Muscle of arm (tissue), 14 donors: ENCODE measurements around the gene NPC1. TPM values are rescaled to one million over a fixed set of nuclear protein-coding genes. Genes with fewer than 3 reads are reported as not detected.
"Not testable (repeated sequence)": the region's sequence is repeated elsewhere in the genome, so short reads cannot be mapped to it uniquely, and the experiment has no call there.

Source experiments
- DNase-seq: peaks from one replicate; pipeline ENCODE4 v3.0.0-alpha.2; 2013
- long read RNA-seq, 11 donors: transcript quantifications; one replicate each; lab custom pipeline, GENCODE V29; 2026
- polyA plus RNA-seq, 12 donors: library from polyadenylated mRNA; unstranded; fragments of 120-200 nt; gene quantifications; one replicate each; pipeline ENCODE4 v1.2.1, GENCODE V29; 2013; ENCODE audit not compliant: insufficient read length in 12 of 12

The NPC1 gene
- polyA plus RNA-seq, result 10 to 100 TPM in 11 of 12 donors, not detected in 1; 17.6 to 31.4 (median 27.0) TPM
- long read RNA-seq, donor 1, result 0 reads
- long read RNA-seq, donor 2, full-length matches to known transcripts, result 2 of 2 reads
- long read RNA-seq, donor 2, partial matches to known transcripts, result 0 of 2 reads
- long read RNA-seq, donor 2, other reads (novel, unspliced or antisense), result 0 of 2 reads
- long read RNA-seq, donor 3, partial matches to known transcripts, result 5 of 5 reads
- long read RNA-seq, donor 3, other reads (novel, unspliced or antisense), result 0 of 5 reads
- long read RNA-seq, donor 4, result 0 reads
- long read RNA-seq, donor 5, full-length matches to known transcripts, result 3 of 3 reads
- long read RNA-seq, donor 5, partial matches to known transcripts, result 0 of 3 reads
- long read RNA-seq, donor 5, other reads (novel, unspliced or antisense), result 0 of 3 reads
- long read RNA-seq, donor 6, partial matches to known transcripts, result 6 of 6 reads
- long read RNA-seq, donor 6, other reads (novel, unspliced or antisense), result 0 of 6 reads
- long read RNA-seq, donor 7, full-length matches to known transcripts, result 1 of 6 reads
- long read RNA-seq, donor 7, partial matches to known transcripts, result 5 of 6 reads
- long read RNA-seq, donor 7, other reads (novel, unspliced or antisense), result 0 of 6 reads
- long read RNA-seq, donor 8, full-length matches to known transcripts, result 3 of 10 reads
- long read RNA-seq, donor 8, partial matches to known transcripts, result 7 of 10 reads
- long read RNA-seq, donor 8, other reads (novel, unspliced or antisense), result 0 of 10 reads
- long read RNA-seq, donor 9, result 0 reads
- long read RNA-seq, donor 10, full-length matches to known transcripts, result 2 of 2 reads
- long read RNA-seq, donor 10, partial matches to known transcripts, result 0 of 2 reads
- long read RNA-seq, donor 10, other reads (novel, unspliced or antisense), result 0 of 2 reads
- long read RNA-seq, donor 11, full-length matches to known transcripts, result 2 of 2 reads
- long read RNA-seq, donor 11, partial matches to known transcripts, result 0 of 2 reads
- long read RNA-seq, donor 11, other reads (novel, unspliced or antisense), result 0 of 2 reads

DNA sequence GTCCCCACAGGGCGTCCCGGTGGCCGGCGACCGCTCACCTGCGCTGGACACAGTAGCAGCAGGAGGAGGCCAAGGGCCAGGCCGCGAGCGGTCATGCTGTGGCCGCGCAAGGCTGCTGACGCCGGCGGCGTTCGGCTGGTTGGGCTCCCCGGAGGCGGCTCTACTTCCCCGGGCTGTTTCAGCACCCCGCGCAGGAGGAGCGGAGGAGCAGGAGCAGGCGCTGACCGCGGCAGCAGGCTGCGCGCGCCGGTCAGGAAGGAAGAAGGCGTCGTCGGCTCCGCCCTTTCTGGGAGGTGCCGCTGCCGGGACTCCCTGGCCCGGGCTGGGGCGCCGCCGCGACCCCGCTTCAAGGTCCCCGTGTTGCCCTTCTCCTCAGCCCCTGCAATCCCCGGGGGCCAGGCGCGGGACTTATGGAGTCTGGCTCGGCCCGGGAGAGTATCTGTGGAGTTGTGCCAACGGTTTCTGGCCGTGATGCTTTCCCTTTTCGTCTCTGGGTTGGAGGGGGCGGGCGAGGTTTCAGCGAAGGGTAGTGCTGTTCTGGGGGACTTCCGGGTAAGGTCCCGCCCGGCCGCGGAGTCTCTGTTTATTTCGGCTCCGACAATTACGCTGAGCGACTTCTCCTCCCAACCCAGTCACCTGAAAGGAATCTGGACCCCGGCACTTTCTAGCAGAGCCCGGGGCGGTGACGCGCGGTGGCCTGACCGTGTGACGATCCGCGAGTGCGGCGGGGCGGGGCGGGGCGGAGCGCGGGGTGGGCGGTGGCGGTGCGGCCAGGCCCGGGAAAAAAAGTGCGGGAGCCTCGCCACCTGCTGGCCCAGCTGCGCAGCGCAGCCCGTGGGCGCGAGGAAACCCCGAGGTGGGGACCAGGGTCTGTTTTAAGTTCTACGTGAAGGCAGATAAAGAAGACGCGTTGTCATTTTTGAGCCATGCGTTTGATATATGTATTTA, at the start of gene NPC1:
NPC1 (minus strand) TSS at position 258 of the 948 bp plus-strand sequence; CDS start at position 95, 163 bp downstream.
- peak; percentile 95 for DNase-seq

DNA sequence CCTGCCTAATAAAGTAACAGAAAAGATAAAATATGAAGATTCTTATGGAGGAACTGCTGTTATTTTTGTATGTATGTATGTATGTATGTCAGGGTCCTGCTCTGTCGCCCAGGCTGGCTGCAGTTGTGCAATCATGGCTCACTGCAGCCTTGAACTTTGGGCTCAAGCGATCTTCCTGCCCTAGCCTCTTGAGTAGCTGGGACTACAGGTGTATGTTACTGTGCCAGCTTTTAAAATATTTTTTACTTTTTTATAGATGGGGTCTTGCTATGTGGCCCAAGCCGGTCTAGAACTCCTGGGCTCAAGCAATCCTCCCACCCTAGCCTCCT, 49.7 kb upstream of the NPC1 start:
- no peak for DNase-seq

DNA sequence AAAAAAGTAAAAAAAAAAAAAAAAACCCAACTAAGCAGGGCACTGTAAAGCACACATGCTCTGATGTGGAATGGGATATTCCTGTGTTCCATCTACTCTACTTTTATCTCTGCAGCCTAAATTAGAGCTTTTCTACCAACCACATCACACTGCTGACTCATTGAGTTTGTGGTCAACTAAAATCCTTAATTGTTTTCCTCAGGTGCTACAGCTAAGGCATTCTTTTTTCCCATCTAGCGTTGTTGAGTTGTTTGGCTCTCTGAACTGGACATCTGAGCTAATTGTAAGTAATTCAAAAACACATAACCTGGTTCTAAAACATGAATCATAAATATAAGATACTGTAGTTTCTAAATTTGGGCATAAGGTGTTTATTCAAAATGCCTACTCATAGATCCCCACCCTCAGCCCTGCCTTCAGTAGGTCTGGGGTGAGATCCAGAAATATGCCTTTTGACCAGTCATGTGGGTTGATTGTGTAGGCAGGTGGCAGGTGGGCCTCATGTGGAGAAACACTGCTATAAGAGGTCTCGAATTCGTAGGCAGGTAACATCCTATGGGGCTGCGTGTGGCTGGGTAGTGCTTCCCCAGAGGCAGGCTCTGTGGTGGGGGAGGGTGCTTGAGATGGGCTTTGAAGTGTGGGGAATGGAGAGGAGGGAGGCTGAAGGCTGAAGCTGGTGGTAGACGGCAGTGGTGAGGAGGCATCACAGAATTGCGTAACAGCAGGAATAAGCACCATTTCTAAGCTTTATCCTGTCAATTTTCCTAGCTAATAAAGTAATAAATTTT, 49.2 kb upstream of the NPC1 start:
- no peak for DNase-seq

DNA sequence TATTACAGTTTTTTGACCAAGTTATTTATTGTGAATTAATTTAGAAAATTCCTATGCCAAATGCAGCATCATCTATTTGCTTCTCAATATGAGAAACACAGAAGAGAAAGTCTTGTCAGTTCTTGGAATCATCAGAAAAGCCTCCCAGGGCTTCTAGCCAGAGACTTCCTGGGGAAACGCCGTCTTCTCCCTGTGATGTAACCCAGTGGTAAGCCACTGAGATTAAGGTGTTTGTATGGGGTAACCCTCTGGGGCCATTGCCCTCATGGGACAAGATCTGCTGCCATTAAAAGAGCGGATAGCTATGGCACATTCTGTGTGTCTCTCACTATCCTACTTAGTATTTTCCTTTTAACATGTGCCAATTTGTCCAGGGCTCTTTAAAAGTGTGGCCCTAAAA, 48.4 kb upstream of the NPC1 start:
- DNase-seq, result no peak

DNA sequence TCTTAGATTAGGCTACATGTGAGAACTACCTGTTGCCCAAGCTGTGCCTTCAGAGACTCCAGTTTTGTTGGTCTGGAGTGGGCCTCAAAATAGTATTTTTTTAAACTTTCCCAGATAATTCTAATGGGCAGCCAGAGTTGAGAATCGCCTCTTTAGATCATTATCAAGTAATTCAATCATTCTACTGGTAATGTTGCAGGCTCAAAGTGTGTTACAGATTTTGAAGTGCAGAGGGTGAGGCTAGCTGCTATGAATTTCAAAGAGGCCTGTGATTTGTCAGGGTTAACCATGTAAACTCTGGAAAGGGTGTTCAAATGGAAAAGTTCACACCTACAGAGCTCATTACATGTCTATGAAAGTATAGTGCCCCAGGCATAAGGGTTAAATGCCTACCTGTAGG, 46.3 kb upstream of the NPC1 start:
- no peak for DNase-seq

DNA sequence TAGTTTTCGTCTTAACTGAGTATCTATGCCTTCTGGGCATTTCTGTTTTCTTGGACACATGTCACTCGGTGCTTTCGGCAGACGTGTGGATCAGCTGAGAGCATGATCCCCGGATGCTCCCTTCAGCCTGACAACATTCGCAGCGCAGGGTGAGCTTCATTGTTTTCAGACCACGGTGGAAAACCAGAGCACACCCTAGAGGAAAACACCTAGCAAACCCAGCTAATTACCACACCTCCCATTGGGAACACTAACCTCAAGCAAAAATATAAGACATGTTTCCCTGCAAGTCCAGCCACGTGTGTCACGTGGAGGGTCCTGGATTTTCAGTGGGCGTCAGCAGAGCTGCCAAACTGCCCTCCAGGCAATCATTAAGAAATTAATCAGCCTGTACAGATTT, 45.4 kb upstream of the NPC1 start:
- DNase-seq, result no peak

DNA sequence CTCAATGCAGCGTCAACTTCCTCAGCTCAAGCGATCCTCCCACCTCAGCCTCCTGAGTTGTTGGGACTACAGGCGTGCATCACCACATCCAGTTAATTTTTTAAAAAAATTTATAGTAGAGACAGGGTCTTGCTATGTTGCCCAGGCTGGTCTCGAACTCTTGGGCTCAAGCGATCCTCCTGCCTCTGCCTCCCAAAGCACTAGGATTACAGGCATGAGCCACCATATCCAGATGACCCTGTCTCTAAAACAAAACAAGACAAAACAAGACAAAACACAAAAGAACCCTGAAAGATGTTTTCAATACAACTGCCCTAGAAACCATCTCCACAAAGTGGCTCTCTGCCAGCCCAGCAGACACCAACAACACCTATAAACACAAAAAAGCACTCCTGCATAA, 45.0 kb upstream of the NPC1 start:
- no peak for DNase-seq

DNA sequence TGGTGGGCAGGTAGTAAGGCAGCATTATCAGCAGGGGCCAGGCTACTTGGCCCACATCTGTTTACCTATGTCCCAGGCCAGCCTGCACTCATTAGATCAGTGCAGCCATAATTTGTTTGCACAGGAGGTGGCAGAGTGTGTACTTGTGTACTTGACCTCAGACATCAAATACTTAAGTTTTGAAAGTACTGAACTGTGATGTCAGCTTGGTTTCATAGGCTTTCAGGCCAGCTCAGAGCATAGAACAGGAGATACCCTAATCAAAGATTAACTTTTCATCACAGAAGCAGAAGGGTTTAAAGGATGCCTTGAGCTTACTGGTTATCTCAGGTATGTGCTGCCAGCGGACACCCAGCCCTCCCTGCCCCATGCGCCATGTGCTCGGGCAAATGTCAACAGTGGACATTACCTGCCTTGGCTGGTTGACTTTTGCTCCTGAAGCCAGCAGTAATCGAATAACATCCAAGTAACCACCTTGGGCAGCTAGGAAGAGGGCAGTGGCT, 43.2 kb upstream of the NPC1 start:
- DNase-seq, result no peak

DNA sequence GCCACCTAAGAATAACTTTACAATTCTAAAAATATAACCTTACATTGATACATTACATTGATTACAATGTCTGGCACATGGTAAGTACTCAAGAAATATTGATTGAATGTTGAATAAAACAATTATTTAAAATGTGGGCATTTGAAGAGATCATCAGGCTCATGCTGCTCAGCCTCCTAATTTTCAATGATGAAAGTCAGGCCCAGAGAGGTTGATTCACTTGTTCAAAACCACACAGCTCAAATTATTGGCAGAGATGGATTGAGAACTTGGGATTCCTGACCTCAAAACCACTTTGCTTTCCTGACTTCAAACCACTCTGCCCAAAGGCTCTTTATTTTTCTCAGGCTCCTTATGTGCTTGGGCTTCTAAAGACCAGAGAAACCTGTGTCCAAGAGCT, 41.7 kb upstream of the NPC1 start:
- no peak for DNase-seq

DNA sequence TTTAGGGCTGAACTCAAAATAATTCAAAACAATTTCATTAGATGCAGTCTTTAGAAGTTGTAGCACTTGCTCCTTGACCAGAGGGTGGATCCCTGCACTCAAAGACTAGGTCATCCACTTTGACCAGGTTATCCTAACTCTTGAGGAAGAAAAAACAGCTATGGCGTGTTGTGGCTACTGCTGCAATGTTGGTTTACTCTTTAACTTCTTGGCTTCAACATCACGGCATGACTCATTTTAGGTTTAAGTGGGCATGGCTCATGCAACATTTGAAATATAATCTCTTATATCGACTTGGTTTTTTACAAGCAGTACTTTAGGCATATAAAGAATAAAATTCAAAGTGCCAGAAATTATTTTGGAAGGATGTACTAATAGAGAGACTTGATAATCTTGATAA, 41.0 kb upstream of the NPC1 start:
- no peak for DNase-seq

DNA sequence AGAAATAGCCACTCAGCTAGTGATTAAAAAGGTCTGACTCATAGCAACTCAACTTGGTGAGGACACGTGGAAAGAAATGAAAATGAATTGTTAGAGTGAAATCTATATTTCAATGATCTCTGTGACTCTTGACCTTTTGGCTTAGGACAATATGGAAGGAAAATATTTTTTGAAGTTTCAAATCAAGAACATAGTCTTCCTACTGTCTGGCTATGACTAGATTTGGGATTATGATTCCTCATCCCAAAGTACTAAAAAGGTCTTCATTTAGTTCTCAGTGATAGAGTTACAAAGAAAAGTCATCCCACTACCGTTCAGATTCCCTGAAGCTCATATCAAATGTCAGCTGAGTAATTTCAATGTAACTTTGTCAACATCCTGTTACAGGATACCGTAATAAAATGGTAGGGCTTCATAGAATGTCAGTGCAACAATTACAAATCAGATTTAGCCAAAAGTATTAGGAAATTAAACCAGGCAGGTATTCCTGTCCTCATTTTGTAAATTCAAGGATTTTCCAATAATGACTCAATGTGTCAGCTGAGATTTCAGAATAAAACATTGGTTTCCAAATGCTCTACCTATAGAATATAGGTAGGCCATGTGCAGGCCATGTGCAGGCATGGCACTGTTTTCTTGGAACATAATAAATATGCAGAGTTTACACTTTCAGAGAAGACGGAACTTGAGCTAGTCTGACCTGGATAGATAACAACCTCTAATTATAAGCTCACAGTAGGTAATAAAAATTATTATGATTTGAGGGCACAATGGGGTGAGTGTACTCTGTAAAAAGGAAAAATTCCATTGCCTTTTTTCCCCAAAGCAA, 40.4 kb upstream of the NPC1 start:
- no peak for DNase-seq

DNA sequence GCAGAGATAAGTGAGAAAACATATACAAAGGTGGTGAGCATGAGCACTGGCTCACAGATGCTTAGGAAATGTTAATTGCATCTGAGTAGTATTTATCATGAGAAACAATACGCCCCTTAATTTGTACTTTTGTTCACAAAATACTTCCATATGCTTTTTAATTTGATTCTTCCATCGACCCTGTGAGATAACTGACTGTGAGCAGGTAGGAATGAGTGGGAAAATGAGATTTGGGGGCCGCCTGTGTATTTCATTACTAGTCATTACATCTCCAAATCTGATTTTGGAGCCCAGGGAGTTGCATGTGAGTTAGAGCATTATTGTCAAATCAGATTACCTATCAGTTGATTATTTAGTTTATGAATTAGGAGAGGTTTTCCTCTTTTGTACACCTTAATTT, 36.7 kb upstream of the NPC1 start:
- no peak for DNase-seq

DNA sequence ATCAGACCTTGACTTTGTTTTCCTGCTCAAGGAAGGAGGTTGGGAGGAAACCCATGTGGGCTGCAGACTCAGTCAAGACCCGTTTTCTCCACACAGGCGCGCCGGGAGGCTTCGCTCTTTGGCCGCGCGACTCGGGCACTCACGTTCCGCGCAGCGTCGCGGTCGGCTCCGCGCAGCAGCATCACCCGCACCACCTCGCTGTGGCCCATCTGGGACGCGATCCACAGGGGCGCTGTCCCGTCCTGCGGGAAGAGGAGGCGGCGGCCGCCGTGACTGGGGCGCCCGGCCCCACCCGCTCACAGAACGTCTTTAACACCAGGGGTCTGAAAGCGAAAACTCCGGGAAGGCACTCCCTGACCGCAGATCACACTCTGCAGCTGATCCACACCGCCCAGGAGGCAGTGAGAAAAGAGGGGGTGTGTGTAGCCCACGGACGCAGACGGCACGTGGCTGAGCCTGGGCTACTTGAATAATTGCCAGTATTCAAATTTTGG, 33.1 kb upstream of the NPC1 start:
- DNase-seq, result peak; percentile 30

DNA sequence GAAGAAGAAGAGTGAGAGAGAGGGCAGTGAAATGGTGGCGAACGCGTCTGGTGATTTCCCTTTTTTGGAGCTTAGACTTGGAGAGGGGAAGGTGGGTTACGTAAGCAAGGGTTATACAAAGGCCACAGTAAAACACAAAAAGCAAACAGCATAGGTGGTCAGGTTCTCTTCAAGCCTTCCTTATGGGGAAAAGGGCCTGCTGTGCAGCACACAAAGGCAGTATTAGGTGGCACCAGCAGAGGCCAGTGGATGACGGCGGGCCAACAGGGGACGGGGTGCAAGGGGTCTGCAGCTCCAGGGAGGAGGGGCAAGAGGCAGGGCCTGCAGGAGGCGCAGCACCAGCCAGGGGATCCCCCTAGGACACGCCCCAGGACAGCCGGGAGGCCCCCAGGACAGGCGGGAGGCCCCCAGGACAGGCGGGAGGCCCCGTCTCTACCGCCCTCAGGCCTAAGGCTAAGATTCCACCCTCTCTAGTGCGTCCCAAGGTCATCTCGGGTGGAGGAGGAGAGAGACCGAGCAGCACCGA, 32.6 kb upstream of the NPC1 start:
- DNase-seq, result peak; percentile 32

DNA sequence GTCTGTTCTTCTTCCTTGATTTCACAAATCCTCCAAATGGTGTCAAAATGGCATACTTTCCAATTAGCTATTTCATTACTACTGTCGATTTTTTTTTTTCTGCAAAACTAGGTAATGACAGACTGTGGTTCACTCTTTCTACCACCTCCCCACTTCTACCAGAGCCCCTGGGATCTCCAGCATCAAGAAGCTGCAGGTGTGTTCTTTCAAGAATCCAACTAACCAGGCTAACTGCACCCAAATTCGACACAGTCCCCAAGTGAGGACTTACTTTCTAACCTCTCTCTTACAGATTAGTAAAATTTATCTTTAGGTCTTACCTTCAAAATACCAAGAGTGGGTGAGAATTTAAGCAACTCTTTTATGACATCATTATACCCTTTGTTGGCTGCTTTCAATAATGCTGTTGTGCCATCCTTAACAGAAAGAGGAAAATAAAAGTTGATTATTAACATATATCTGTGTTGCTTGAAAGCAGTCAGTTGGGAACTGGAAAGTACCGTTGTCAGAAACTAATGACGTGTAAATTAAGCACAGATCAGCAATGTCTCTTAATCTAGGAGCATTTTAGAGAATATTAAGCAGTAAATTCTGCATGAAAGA, 31.2 kb upstream of the NPC1 start:
- no peak for DNase-seq

DNA sequence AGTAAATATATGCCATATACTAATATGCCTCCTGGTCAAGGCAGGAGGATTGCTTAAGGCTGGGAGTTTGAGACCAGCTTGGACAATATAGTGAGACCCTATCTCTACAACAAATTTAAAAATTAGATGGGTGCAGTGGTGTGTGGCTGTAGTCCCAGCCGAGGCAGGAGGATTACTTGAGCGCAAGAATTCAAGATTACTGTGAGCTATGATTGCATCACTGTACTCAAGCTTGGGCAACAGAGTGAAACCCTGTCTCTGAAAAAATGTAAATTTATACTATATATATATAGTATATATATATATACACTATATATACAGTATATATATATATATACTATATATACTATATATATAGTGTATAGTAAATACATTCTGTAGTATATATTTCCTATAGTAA, 30.0 kb upstream of the NPC1 start:
- no peak for DNase-seq

DNA sequence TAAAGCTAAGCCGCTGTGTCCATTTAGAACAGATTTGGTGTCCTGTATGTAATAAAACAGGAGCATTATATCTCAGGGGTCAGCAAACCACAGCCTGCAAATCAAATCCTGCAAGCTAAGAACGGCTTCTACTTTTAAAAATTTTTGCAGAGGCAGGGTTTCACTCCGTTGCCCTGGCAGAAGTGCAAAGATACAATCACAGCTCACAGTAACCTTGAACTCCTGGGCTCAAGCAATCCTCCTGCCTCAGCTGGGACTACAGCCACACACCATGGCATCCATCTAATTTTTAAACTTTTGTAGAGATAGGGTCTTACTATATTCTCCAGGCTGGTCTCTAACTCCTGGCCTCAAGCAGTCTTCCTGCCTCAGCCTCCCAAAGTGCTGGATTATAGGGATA, 28.6 kb upstream of the NPC1 start:
- no peak for DNase-seq

DNA sequence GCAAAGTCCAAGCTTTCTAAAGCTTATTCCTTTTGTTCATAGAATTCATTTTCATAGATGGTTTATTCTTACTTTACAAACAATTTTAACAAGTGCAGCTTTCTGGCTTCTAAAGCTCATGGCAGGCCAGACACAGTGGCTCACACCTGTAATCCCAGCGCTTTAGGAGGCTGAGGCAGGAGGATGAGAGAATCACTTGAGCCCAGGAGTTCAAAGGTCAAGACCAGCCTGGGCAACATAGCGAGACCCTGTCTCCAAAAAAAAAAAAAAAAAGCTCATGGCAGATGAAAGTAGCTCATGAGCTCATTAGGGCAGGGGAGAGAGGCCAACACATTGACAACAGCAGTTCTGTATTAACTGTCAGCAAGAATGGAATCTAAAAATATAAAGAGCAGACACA, 28.1 kb upstream of the NPC1 start:
- DNase-seq, result no peak

DNA sequence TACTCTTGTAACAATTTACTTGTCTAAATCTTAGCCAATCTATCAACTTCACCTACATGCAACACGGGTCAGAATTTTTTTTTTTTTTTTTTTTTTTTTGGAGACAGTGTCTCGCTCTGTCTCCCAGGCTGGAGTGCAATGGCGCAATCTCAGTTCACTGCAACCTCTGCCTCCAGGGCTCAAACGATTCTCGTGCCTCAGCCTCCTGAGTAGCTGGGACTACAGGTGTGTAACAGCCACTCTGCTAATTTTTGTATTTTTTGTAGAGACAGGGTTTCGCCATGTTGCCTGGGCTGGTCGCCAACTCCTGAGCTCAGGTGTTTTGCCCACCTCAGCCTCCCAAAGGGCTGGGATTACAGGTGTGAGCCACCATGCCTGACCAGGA, 26.8 kb upstream of the NPC1 start:
- not testable (repeated sequence) for DNase-seq
